ENCODE measurements around the gene IRF7.
A peak's percentile ranks its signal among the peaks of the same experiment; 100 is the strongest.

The IRF7 gene

DNA sequence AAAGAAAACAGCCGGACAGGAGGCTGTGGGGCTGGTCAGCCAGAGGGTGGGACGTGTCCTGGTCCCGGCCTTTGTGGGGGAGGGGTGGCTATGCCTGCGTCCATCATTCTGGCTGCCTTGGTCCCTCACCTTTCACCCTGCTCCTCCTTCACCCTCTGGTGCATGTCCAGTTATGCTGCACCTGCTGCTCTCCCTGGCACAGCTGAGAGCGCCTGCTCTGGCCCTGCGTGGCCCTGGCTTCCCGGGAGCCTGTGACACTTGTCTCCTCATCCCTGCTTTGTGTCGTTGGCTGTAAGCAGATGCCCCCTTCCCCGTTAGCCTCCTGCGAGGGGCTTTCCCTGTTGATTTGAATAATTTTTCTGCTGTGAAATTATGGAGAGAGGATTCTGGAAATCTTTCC is 22.8 kb downstream of the IRF7 start:
- DNase-seq (ENCODE audit: low read depth, low spot score), result no peak
- no peak overlapping the region for H3K4me3 ChIP-seq (ENCODE audit: low read length)

DNA sequence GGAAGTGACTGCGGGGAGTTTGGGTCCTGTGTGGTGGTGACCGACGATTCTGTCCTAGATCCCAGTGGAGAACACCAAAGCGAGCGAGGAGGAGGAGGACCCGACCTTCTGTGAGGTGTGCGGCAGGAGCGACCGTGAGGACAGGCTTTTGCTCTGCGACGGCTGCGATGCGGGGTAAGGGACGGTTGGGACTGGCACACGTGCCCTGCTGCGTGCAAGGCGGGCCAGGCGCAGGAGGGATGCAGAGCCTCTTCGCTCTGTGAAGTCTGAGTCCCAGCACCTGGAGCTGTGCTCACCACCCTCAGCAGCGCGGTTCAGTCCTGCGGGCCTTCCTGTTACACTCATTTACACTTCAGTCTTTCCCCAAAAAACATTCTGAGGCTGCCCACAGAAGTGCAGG is 23.2 kb downstream of the IRF7 start:
- DNase-seq (ENCODE audit: low read depth, low spot score), result no peak
- H3K4me3 ChIP-seq (ENCODE audit: low read length), result no peak overlapping the region

- DNase-seq (ENCODE audit: low read depth, low spot score), result no peak
- no peak overlapping the region for H3K4me3 ChIP-seq (ENCODE audit: low read length)
Measured at GRCh38 chr11:590997-591396, 24.8 kb downstream of the IRF7 start.

- no peak for DNase-seq (ENCODE audit: low read depth, low spot score)
- H3K4me3 ChIP-seq (ENCODE audit: low read length), result no peak overlapping the region
Measured at GRCh38 chr11:589798-590197, 26.0 kb downstream of the IRF7 start.

DNA sequence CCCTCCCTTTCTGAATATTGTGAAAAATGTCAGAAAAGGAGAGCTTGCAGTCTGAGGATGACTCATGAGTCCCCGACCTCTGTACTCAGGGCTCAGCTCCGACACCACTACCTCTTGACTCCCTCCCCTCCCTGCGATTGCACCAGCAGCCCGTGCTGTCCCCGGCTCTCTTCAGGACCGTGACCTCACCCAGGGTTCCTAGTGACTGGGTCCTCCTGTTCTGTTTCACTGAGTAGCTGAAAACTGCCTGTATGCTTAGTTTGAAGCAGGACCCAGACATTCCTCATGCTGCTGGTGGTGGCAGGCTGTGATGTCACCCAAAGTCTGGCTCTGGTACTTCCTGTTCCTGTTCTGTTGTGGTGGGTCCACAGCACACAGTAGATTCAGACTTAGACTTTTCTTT is 27.8 kb downstream of the IRF7 start:
- DNase-seq (ENCODE audit: low read depth, low spot score), result no peak
- no peak overlapping the region for H3K4me3 ChIP-seq (ENCODE audit: low read length)

DNA sequence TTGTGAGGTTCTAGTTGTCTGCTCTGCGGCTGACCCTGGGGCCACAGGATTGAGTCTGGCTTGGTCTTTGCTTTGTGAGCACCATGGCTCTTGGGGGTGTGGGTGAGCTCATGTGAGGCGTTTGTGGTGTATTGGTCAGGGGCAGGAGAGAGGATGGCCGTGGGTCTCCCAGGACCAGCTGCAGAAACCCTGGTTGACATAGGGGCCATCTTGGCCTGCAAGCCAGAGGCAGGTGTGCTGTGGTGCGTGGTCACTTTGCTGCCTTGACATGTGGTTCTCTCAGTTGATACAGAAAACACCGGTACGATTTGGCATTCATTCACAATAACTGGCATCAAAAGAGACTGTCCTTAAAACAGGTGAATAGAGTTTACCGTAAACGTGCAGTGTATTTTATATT is 28.2 kb downstream of the IRF7 start:
- no peak overlapping the region for H3K4me3 ChIP-seq (ENCODE audit: low read length)
- no peak for DNase-seq (ENCODE audit: low read depth, low spot score)

- no peak for DNase-seq (ENCODE audit: low read depth, low spot score)
- H3K4me3 ChIP-seq (ENCODE audit: low read length), result no peak overlapping the region
Measured at GRCh38 chr11:586376-587316, 29.1 kb downstream of the IRF7 start.

- H3K4me3 ChIP-seq (ENCODE audit: low read length), result no peak overlapping the region
- DNase-seq (ENCODE audit: low read depth, low spot score), result no peak
Measured at GRCh38 chr11:584287-584686, 31.5 kb downstream of the IRF7 start.

GRCh38 chr11:581752-582151 is 34.0 kb downstream of the IRF7 start:
- DNase-seq (ENCODE audit: low read depth, low spot score), result no peak

GRCh38 chr11:581342-581741 is 34.4 kb downstream of the IRF7 start:
- DNase-seq (ENCODE audit: low read depth, low spot score), result no peak
- no peak overlapping the region for H3K4me3 ChIP-seq (ENCODE audit: low read length)

More at GRCh38 chr11:581752-582151, 34.0 kb downstream of the IRF7 start:
- H3K4me3 ChIP-seq (ENCODE audit: low read length), result no peak overlapping the region

- DNase-seq (ENCODE audit: low read depth, low spot score), result no peak
- H3K4me3 ChIP-seq (ENCODE audit: low read length), result no peak overlapping the region
Measured at GRCh38 chr11:579830-580601, 35.7 kb downstream of the IRF7 start.

- peak overlapping the region; percentile 96 for H3K4me3 ChIP-seq (ENCODE audit: low read length)
- peak; percentile 51 for DNase-seq (ENCODE audit: low read depth, low spot score)
Measured at GRCh38 chr11:578276-579035, 37.3 kb downstream of the IRF7 start.

- no peak for DNase-seq (ENCODE audit: low read depth, low spot score)
- H3K4me3 ChIP-seq (ENCODE audit: low read length), result peak overlapping the region; percentile 96
Measured at GRCh38 chr11:577611-577894, 38.2 kb downstream of the IRF7 start.

GRCh38 chr11:576811-577610 is 38.7 kb downstream of the IRF7 start:
- peak overlapping the region; percentile 96 for H3K4me3 ChIP-seq (ENCODE audit: low read length)
- no peak for DNase-seq (ENCODE audit: low read depth, low spot score)

GRCh38 chr11:575996-576768 is 39.6 kb downstream of the IRF7 start, which contains the start of gene PHRF1:
Gene PHRF1, plus strand, starts transcription at chr11:576470. Its CDS starts 5,043 bp downstream, at chr11:581513.
- peak; percentile 89 for DNase-seq (ENCODE audit: low read depth, low spot score)
- peak within 1 kb of the TSS; percentile 96 for H3K4me3 ChIP-seq (ENCODE audit: low read length)

GRCh38 chr11:575313-575995 is 40.3 kb downstream of the IRF7 start:
- peak overlapping the region; percentile 52 for H3K4me3 ChIP-seq (ENCODE audit: low read length)
- peak; percentile 37 for DNase-seq (ENCODE audit: low read depth, low spot score)

DNA sequence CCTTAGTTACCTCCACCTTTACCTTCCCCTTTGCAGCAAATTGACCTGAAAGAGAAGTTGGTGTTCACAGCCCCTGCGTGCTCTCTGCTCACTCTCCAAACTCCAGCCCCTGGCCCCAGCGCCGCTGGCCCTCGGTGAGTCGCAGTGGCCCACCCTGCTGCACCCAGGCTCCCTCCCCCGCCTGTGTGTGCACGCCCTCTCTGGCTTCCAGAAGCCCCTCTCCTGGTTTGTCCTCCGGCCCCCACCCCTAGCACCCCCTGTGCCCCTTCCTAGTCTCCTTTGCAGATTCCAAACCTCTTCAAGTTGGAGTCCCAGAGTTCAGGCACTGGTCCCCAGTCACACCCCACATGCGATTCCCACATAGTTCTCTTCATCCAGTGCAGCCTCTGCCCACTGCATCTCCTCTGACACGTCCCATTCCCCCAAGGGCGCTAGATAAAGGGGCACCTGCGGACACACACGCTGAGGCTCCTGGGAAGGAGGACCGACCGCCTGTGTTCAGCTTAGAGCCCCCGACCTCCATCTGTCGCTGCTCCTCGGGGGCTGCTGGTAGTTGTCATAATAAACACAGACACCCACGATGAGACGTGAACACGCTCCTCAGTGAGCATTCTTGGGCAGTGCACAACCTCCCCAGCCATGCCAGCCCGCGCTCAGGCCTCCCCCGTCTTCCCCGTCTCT is 41.0 kb downstream of the IRF7 start:
- no peak for DNase-seq (ENCODE audit: low read depth, low spot score)
- H3K4me3 ChIP-seq (ENCODE audit: low read length), result peak overlapping the region; percentile 52; the same call in 1 of the 2 replicates

All from Jurkat, Clone E6-1 (cell line).